Activated CD4-positive, alpha-beta T cell treated with anti-CD3 and anti-CD28 coated beads, Interleukin-2, amount 50 U/mL, for 24 hours (primary cell): ENCODE results near the gene SLC6A8.
"Not testable (repeated sequence)": the region's sequence is repeated elsewhere in the genome, so short reads cannot be mapped to it uniquely, and the experiment has no call there.

Source experiments
- DNase-seq, 2 donors: peaks; one replicate each; pipeline ENCODE4 v3.0.0-alpha.2; 2020; ENCODE audit warnings: low read depth in 1 of 2, low spot score in 1 of 2

SLC6A8 gene

DNA sequence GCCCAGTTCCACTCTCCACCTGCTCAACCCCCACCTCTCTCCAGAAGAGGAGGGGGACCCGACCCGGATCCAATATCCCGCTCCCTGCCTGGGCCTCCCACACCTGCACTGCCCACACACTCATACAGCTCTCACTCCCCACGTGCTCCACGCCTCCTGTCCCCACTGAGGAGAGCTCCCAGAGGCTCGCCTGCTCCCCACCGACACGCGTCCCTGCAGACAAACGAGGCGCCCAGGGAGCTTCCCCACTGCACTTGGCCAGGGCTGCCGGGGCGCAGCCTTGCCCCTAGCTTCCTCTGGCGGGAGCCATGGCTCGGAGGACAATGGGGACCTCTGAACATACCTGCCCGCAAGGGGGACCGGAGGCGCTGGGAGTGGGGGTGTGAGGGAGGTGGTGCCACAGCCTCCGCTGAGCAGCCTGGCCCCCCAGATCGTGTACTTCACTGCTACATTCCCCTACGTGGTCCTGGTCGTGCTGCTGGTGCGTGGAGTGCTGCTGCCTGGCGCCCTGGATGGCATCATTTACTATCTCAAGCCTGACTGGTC, 5.0 kb downstream of the SLC6A8 start:
- DNase-seq, result no peak

DNA sequence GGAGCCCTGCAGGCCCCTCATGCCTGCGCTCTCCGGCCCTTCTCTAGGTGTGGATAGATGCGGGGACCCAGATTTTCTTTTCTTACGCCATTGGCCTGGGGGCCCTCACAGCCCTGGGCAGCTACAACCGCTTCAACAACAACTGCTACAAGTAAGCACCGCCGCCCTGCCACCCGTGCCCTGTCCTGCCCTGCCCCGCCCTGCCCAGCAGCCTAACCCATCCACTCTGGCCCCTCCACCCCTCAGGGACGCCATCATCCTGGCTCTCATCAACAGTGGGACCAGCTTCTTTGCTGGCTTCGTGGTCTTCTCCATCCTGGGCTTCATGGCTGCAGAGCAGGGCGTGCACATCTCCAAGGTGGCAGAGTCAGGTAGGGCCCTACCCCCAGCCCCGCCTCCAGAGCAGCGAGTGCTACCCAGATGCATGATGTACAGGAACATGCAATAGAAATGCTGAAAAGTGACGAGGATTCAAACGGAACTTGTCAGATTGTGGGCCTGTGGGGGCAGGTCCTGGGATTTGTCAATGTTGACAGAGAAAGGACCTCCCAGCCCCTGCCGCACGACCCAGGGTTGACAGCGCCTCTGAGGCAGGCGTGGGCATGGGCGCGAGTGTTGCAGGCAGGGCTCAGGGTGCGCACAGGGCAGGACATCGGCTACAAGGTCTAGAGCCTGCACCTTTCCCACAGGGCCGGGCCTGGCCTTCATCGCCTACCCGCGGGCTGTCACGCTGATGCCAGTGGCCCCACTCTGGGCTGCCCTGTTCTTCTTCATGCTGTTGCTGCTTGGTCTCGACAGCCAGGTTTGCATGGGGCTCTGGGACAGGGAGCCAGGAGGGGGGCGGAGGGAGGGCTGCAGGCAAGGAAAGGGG, 5.7 kb downstream of the SLC6A8 start:
- no peak for DNase-seq

DNA sequence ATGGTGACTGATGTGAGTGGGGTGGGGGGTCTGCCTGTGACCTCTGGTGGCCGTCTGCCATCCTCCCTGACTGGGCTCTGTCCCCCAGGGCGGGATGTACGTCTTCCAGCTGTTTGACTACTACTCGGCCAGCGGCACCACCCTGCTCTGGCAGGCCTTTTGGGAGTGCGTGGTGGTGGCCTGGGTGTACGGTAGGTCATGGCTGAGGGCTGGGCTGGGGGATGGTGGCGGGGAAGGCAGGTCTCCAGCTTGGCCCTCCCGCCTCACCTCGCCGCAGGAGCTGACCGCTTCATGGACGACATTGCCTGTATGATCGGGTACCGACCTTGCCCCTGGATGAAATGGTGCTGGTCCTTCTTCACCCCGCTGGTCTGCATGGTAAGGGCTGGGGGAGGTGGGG, 6.5 kb downstream of the SLC6A8 start:
- not testable (repeated sequence) for DNase-seq

DNA sequence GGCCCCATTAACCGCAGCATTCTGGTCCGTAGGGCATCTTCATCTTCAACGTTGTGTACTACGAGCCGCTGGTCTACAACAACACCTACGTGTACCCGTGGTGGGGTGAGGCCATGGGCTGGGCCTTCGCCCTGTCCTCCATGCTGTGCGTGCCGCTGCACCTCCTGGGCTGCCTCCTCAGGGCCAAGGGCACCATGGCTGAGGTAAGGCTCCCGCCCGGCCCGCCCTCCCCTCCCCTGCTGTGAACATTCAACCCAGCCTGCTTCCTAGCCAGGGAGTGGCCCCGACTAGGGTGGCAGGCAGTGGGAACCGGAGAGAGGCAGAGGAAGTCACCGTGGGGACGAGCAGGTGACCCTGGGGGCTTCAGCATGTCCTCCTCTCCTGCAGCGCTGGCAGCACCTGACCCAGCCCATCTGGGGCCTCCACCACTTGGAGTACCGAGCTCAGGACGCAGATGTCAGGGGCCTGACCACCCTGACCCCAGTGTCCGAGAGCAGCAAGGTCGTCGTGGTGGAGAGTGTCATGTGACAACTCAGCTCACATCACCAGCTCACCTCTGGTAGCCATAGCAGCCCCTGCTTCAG, 7.1 kb downstream of the SLC6A8 start:
- no peak for DNase-seq

- no peak for DNase-seq
These were observed 8.4 kb downstream of the SLC6A8 start for GRCh38 chrX:153696100-153696499.

DNA sequence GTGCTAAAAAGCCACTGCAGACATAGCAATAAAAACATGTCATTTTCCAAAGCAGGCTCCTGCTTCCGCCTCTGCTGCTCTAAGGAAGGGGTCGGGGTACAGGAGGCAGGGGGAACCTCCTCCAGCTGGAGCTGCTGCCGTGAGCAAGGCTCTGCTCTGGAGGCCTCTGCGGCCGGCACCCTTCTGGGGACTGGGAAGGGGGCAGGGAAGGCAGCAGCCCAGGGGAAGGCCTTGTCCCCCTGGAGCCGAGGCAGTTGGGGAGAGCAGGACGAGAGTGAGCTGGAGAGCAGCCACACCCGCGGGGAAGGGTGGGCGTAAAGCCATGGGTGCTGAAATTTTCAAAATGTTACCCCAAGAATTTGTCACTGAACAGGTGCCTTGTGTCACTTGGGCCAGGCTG, 8.8 kb downstream of the SLC6A8 start:
- not testable (repeated sequence) for DNase-seq

GRCh38 chrX:153696986-153697722, 9.4 kb downstream of the SLC6A8 start:
- not testable (repeated sequence) for DNase-seq

GRCh38 chrX:153697924-153698865, 10.5 kb downstream of the SLC6A8 start:
- DNase-seq, result no peak

- not testable (repeated sequence) for DNase-seq
These were observed 11.6 kb downstream of the SLC6A8 start for GRCh38 chrX:153699210-153699783.

GRCh38 chrX:153699784-153700371, 12.2 kb downstream of the SLC6A8 start:
- DNase-seq, result not testable (repeated sequence)

- no peak for DNase-seq
These were observed 12.7 kb downstream of the SLC6A8 start for GRCh38 chrX:153700376-153700945.

- DNase-seq, result no peak
These were observed 13.2 kb downstream of the SLC6A8 start for GRCh38 chrX:153700967-153701366.

DNA sequence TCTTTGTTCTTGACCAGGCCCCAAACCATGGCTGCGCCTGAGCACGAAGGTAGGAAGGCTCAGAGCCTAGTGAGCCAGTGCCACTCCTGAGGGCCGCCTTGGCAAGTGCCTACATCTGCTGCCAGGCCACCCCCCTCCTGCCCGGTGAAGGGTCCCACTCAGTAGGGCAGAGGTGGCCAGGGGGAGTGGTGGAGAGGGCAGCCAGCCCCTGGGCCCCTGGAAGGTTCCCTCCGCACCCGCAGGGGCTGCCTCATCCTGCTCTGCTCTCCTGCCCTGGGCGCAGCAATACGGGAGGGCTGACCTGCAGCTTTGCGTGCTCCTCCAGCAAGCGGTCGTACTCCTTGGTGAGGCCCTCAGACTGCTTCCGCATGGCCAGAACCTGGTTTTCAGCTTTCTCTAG, 14.0 kb downstream of the SLC6A8 start:
- no peak for DNase-seq

DNA sequence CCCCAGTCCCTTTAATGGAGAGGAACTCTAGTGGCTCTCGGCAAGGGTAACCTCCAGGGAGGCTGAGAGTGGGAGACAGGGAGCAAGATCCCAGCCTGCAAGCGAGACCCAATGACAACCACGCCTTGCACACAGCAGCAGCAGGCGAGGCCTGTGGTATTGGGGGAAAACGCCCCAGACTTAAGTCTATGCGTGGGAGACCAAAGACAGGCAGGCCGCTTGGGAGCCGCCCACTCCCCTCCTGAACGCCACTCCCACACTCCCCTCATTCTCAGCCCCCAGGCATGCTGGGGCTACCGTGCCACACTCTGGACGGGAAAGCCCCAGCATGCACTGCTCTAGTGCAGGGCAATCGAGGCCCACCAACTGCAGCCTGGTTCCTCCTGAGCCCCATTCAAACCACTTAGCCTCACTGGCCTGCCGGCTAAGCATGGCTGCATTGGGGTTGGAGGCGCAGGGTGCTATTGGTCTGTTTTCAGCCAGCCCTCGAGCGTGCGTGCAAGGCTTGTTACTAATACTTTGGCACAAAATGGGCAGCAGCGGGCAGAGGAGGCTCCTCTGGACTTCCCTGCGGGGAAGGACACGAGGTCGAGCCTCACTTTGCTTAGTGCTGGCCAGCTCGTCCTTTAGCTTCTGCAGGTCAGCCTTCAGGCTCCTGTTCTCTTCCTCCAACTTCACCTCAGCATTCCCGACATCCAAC, 14.8 kb downstream of the SLC6A8 start:
- no peak for DNase-seq

- DNase-seq, result no peak
These were observed 15.3 kb downstream of the SLC6A8 start for GRCh38 chrX:153703036-153703370.

GRCh38 chrX:153704021-153704526, 16.3 kb downstream of the SLC6A8 start:
- DNase-seq, result no peak

DNA sequence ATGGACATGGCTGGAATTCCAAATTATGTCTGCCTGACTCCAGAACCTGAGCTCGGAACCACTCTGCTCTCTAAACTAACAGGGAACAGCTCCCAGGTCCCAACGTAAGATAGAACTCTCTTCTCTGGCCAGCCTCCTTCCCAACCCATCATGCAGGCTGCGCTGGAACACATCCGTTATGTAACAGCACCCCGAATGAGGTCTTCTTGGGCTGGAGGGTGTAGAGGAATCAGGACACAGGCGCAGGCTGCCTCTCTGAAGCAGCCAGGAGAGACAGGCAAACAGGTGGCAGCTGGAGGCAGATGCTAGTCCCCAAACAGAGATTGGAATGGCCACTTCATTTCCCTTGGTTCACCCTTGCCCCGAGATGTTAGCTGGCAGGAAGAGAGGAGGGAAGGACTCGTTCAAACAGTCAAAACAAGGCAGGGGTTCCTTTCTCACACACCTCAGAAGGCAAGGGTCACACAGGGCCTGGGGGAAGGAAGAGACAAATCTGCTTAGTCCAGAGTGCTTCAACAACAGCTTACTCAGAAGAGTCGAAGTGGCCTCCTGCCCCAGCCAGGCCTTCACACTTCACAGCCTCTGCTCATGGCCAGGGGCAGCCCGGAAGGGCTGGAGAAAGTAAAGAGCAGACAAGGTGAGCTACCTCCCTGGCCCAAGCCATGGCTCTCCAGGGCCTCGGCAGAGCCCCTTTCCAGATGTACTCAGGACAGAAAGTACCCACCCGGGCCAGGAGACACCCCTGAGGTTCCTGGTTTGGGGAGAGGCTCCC, 17.1 kb downstream of the SLC6A8 start:
- not testable (repeated sequence) for DNase-seq
